M059J (cell line): Measurements from ENCODE around the gene CCDC6. TPM values are rescaled to one million over a fixed set of nuclear protein-coding genes. Genes with fewer than 3 reads are reported as not detected.

Source experiments
- DNase-seq: peaks from one replicate; pipeline ENCODE4 v3.0.0-alpha.2; 2012; ENCODE audit warnings: low read depth
- total RNA-seq: library from RNA; depleted of rRNA; stranded (reverse); fragments of >200 nt; shearing (Covaris generic); gene quantifications from 2 replicates; pipeline ENCODE4 v1.2.3, GENCODE V29; 2014

Gene CCDC6
- total RNA-seq, 1 experiment from 2014 or later = 18.6 TPM

- no peak for DNase-seq
These were observed 53.7 kb downstream of the CCDC6 start for GRCh38 chr10:59852670-59853069.

DNA sequence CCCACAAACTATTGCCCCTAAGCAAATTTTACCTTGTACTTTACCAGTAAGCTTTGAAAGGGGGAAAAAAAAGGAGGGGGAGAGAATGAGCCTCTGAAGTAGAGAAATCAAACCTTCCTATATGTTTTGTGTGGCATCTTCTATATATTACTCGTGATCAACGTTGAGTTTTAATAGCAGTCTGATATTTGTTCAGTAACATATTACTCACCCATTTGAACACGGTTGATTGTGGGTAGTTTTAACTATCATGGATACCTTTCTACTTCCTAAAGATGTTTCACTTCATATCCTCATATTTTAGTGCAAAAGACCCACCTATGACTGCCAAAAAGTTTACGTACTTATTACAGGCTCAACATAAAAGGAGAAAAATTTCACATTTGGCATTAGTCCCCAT lies 54.5 kb downstream of the CCDC6 start:
- no peak for DNase-seq

GRCh38 chr10:59847888-59848287 lies 58.5 kb downstream of the CCDC6 start:
- no peak for DNase-seq

- DNase-seq = no peak
These were observed 59.0 kb downstream of the CCDC6 start for GRCh38 chr10:59847326-59847725.

- DNase-seq = no peak
These were observed 61.9 kb downstream of the CCDC6 start for GRCh38 chr10:59844436-59844835.

GRCh38 chr10:59843748-59844147 lies 62.6 kb downstream of the CCDC6 start:
- no peak for DNase-seq

DNA sequence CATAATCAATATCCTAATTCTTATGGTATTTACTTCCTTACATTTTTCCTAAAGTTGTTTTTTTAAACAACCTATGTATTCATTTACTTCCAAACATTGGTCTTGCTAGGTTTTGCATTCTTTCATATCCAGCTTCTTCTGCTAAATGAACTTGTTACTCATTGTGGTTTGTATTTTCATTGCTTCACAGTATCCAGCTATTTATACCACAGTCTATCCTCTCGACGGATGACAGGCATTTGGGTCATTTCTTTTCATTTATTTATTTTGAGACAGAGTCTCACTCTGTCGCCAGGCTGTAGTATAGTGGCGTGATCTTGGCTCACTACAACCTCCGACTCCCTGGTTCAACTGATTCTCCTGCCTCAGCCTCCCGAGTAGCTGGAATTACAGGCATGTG lies 66.8 kb downstream of the CCDC6 start:
- peak; percentile 77 for DNase-seq

DNA sequence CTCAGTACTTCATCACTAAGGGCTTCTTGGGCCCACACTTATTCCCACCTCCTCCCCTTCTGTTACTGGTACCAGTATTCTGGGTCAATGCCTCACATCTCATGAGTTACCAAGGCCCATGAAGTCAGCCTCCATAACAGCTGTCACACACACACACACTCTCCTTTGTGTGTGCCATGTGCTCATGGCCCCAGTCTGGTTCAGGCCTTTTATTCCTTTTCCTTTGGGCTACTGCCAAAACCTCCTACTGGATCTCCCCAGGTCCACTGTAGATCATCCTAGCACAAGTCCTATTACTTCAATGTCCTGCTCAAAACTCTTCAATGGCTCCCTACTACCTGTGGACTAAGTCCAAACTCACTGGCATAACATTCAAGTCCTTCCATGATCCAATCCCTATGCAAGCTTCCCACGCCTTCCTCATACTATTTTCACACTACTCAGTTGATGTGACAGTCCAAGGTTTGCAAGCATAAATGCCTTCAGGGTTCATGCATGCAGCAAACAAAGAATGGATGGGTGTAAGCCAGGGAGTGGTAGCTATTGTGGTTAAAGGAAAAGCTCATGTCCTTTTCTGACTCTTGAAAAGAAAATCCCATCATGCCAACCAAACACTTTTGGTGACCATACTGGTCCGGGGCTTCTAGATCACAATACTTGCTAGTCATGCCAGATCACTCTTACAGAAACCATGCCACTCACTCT lies 68.1 kb downstream of the CCDC6 start:
- peak; percentile 6 for DNase-seq

DNA sequence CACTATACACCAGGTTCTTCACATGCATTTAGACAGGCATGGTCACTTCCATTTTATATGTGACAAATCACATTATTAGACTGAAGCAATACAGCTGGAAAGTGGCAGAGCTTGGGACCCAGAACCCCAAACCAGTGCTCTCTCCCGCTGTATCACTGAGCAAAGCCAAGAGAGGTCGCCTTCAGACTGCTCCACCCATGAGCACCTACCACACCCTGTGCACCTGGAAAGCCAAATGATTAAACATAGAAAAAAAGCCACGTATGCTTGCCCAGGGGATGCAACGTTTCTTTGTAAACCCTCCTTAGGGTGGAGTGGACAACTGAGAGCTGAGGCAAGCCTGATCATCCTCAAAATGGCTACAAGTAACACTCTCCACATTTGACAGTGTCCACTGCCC lies 72.5 kb downstream of the CCDC6 start:
- DNase-seq = no peak

DNA sequence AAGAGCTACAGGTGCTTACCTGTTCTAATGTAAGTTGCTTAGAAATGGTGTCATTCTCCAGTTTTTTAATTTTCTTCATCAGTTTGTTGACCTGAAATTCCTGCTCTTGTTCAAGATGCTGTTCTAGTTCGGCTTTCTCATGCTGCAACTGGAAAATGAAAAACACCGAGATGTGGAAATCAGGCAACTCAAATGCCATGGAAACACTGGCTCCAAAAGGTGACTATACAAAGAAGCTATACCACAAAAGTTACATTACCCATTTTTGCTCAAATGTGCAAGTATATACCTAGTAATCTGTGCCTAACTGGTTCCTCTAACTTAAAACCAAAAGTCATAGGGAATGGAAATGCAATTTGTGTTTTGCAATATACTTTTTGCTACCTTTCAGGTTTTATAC lies 73.8 kb downstream of the CCDC6 start:
- no peak for DNase-seq

DNA sequence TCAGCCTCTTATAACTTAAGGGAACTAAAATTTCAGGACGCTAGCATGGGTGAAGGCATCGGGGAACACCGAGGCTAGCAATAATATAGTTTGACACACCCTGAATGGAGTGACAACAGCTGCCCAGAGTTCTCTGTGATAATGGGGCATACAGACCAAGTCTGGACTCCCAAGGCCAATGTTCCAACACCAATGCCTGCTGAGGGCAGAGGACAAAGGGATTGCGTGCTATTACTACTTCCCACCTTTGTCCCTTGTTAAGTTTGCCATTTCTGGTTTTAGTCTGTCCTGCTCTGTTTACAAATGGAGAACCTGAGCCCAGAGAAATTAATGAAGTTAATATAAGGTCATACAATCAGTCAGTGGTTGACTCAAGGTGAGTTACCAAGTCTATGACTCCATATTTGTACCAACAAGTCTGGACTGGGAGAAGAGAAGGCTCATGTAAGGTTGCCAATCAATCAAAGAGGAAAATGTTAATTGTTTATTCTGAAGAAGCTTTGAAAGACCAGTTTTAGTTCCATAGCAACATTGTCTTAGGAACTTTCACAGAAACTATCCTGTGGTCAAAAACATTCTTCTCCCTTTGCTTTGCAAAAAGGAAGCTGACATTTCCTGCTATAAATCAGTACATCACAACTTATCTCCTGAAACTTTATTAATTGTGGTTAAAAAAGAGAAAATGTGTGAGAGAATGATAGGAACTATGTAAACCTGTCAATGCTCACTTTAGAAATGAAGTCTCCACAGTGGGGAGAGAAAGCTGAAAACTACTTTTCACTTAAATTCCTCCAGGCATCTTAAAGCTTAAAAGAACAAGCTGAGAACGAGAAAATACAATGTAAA lies 74.5 kb downstream of the CCDC6 start:
- DNase-seq = no peak

- DNase-seq = peak; percentile 40
These were observed 75.6 kb downstream of the CCDC6 start for GRCh38 chr10:59830601-59831259.

DNA sequence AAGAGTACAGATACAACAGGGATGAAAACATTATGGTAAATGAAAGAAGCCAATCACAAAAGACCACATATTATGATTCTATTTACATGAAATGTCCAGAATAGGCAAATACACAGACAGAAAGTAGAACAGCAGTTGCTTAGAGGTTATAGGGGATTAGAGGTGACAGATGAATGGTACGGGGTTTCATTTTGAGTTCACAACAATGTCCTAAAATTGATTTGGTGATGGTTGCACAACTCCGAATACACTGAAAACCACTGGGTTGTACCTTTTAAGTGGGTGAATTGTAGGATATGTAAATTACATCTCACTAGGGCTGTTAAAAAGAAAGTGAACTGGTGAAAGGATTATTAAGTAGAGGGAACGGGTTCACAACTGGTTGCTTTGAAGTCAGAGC lies 76.8 kb downstream of the CCDC6 start:
- no peak for DNase-seq

DNA sequence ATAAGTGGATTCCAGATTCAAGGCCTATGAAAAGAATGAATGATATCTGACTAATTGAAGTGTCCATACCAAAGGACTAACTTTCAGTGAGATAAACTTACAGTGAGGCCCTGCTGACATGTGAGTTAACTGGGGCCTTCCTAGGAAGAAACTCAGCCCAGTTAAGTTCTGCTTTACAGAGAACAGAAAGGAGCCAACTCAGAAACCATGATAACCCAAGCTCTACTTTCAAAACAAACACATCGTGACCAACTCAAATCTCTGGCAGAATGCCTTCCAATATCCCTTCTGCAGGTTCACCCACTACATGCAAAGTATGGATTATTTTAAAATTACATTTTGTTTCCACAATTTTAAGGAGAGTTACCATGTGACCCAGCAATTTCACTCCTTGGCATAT lies 77.3 kb downstream of the CCDC6 start:
- no peak for DNase-seq

DNA sequence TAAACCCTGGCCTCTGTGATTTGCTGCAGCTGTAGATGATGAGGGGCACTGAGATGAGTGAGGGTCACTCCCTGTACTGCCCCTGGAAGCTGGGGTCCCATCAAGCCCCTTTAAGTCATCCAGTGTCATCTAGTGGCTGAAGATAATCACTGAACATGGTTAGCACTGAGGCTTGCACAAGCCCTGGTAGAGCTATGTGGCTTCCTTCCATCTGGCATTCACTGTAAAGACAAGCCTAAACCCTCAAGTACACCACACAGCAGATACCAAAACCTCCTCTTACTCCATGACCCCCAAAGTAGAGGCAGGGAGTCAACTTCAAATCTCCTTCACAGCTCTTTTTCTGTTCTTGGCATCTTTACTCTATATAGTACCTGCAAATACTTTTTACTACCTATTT lies 80.4 kb downstream of the CCDC6 start:
- no peak for DNase-seq

DNA sequence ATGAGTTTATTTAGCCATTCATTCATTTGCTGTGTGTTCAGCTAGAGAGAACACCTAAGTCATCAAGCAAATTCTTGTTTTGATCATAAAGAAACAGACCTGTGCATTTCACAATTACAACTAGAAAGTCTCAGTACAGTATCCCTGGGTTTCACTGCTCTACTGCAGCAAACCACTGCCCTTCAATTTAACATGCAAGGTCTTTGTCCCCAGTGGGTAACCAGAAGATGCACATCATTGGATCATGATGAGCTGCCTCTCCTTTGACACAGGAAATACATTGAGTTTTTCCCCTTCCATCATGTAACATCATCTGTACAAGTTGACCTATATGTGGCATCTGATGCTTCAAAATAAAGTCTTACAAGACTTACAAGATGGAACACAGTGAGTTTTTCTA lies 82.6 kb downstream of the CCDC6 start:
- DNase-seq = no peak

GRCh38 chr10:59823111-59823510 lies 83.2 kb downstream of the CCDC6 start:
- DNase-seq = no peak

DNA sequence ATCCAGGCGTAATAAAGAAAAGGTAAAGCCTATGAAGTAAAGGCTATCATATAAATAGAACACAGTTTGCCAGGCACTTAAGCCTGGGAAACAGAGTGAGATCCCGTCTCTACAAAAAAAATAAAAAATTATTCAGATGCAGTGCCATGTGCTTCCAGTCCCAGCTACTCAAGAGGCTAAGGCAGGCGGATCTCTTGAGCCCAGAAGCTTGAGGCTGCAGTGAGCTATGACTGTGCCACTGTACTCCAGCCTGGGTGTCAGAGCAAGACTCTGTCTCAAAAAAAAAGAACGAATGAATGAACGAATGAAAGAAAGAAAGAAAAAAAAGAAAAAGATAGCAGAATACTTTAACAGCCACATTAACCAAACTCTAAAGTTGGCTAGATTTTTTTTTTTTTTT lies 85.9 kb downstream of the CCDC6 start:
- no peak for DNase-seq

- DNase-seq = no peak
These were observed 86.7 kb downstream of the CCDC6 start for GRCh38 chr10:59819683-59820082.

DNA sequence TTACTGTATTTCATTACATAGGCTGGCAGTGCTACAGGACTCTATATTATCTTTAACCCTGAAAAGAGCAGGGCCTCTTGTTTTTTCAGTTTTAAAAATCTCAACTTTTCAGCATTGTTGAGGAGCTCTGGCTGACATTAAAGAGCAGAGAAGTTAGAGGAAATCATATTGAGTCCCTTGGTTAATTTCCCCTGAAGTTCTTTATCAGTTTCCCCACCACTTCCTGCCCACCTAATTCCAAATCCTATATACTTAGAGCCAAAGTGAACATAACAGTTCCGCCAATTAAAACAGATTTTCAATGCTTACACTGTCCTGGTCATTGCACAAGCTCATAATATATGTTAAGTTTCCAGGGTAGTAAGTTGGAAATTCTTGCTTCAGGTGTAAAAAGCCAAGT lies 87.1 kb downstream of the CCDC6 start:
- no peak for DNase-seq

GRCh38 chr10:59817773-59818172 lies 88.6 kb downstream of the CCDC6 start:
- peak; percentile 79 for DNase-seq

DNA sequence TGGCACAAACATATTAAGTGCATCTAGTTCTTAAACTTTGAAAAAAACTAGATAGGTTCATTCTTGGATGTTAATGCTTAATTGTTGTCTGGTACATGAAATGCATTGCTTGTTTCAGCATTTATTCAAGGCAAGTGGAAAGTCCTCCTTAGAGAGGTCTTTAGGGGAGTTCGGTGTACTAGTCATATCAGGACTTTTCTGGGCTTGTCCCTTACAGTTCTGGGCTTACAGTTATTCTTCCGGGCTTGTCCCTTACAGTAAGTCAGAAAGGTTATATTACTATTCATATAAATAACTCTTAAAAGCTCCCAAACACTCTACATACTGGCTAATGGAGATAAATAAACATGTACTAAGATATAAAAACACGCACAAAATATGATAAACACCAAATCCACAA lies 91.5 kb downstream of the CCDC6 start:
- no peak for DNase-seq
